NCI-H2029 (cell line): ENCODE results near the gene GAB1.

Experiments
- DNase-seq: peaks from one replicate; lab custom pipeline; 2025; lab: John Stamatoyannopoulos, UW

GAB1 gene

DNA sequence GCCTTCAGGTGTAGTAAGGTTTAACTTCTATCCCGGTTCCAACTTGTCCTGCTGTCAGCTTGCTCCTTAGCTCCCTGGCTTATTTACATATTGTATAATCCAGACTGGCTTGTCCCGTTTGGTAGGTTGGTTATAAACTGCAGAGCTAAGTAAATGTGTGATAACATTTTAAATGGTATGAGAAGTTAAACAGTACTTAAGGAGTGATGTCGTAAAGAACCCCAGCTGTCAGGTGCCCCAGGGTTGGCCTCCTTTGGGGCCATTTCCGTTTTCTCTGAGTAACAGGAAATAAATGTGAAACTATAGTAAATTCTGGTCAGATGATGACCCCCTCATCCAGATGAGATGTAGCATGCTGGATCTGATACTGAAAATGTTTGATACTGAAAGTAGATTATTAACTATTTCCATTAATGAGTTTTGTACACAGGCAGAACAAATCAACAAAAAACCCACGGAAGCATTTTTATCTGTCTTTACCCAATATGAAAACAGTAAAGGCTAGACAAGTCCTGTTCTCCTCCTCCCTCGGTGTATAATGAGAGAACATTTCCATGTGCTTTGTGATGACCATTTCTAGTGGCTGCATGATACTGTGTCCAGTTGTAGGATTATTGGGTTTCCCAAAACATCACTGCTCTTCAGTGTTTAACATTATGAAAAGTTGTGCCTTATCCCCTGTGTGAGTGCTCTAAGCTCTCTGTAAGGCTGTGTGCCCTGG is 22.4 kb downstream of the GAB1 start:
- no peak for DNase-seq

DNA sequence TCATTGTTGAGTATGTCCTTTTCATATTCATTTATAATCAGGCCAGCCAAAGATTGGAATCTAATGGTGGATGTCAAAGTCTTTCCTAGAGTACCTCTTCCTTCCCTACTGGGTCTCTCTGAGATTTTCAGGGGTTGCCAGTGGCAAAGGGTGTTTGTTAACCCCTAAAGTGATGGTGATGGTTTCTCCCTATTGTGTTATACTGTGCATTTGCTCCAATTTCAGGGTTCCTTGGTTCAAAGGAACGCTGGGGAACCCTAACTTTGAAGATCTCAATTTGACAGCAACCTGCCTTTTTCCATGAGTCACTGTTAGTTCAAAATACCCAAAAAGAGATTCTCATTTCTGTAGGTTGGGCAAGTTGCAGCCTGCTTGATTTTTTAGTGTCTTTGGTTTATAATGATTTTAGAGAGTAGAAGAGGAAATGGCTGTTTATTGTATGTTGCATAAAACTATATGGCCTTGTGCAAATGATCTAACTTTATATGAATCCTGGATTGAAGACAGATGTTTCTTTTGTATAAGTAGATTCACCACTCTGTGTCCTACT is 23.0 kb downstream of the GAB1 start:
- DNase-seq = no peak

DNA sequence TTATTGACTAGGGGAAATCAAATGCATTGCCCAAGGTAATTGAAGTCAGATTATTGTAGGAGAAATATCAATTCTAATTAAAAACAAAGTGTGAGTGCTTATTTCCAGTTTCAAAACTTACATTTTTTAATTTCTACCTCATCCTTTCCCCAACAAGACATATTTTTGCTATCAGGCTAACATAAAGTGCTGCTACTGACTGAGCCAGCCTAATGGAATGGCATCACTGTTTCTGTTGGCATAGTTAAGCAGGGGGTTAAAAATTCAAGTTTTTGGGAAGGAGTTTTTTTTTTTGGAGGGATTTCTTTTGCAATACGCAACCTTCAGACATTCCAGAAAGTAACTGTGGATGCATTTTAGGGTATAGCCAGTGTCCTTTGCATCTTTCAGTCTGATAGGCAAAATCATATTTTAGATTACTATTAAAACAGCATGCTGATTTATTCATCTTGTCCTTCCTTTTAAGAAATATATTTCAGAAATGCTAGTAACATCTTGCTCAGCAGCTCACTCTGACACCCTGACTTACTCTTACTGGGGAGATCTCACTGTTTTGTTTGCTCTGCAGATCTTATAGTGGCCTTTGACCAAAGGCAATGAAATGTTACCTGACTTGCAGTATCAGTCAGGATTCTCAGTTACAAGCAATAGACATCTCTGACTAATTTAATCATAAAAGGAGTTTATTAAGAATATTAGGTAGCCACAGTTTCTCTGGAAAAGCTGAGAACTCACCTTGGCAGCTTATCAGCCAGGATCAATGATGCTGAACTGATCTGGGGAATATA is 24.4 kb downstream of the GAB1 start:
- DNase-seq = no peak

- DNase-seq = no peak
These were observed 25.8 kb downstream of the GAB1 start for GRCh38 chr4:143362349-143363046.

GRCh38 chr4:143363332-143363731 is 26.7 kb downstream of the GAB1 start:
- DNase-seq = no peak

DNA sequence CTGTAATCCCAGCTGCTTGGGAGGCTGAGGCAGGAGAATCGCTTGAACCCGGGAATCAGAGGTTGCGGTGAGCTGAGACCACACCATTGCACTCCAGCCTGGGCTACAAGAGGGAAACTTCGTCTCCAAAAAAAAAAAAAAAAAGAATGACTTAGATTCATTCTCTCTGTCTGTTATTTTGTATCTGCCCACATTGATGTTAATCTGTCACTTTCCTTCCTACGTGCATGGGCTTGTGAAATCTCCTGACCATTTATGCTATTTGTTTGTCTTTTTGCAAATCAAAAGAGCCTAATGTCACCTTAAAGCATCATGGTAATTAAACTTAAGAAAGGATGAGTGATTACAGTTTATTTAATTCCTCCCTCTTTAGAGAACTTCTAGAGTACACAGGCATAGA is 27.4 kb downstream of the GAB1 start:
- DNase-seq = no peak

GRCh38 chr4:143367863-143368262 is 31.2 kb downstream of the GAB1 start:
- DNase-seq = no peak

GRCh38 chr4:143369552-143369951 is 32.9 kb downstream of the GAB1 start:
- no peak for DNase-seq

GRCh38 chr4:143372093-143372915 is 35.6 kb downstream of the GAB1 start:
- DNase-seq = no peak

DNA sequence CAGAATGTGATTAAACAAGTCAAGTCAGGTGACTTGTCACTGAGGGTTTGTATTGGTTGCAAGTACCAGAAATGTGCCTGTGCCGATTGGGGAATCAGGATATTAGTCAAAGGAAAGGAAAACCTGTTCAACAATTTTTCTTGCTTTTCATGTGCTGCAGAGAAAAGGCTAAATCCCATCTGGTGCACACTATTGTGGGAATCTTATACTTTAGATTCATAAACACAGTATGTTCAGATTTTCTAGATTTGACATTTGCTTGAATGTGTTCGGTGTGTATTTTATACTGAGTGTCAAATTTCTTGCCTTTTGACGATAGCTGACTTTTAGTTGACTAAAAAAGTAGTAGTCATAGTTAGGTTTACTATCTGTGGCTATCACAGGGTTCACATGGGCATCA is 37.6 kb downstream of the GAB1 start:
- DNase-seq = no peak

DNA sequence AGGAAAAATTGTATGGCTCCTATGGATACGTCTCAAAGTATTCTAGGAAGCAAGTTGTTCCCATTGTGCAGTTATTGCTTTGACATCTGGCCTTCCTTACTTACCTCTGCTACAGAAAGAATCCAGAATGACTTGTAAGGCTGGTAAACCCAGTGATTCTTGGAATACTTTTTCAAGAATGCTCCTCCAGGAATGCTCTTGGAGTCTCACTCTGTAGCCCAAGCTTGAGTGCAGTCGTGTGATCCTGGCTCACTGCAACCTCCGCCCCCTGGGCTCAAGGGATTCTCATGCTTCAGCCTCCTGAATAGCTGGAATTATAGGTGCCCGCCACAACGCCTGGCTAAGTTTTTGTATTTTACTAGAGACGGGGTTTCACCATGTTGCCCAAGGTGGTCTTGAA is 38.1 kb downstream of the GAB1 start:
- no peak for DNase-seq

GRCh38 chr4:143375326-143376073 is 38.8 kb downstream of the GAB1 start:
- no peak for DNase-seq

GRCh38 chr4:143377611-143378099 is 41.0 kb downstream of the GAB1 start:
- no peak for DNase-seq

GRCh38 chr4:143380629-143381028 is 44.0 kb downstream of the GAB1 start:
- no peak for DNase-seq

GRCh38 chr4:143381189-143382118 is 44.8 kb downstream of the GAB1 start:
- DNase-seq = peak; percentile 43

GRCh38 chr4:143382596-143382995 is 45.9 kb downstream of the GAB1 start:
- no peak for DNase-seq

DNA sequence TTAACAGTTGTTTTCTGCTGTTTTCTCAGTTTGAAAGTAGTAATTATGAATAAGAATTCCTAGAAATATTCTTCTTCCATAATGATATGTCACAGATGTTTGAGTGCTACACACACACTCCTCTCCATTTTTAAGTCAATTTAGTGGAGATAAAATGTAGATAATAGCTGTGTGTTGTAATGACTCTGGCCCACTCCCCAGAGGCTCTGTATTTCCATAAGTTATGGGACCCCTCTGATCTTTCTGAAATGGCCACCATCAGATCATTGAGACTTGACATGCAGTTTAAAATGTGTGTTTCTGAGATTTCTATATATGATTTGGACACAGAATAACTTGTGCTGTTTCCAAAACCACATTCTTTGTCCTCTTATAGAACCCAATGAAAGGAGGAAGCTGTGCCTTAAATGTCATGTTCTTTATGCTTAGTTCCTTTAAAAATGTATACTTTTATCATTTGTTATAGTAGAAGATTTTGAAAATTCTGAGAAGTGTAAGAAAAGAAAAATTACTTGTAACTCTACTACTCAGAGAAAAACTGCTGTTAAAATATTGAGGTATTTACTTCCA is 46.4 kb downstream of the GAB1 start:
- no peak for DNase-seq

GRCh38 chr4:143384381-143384994 is 47.8 kb downstream of the GAB1 start:
- DNase-seq = no peak

DNA sequence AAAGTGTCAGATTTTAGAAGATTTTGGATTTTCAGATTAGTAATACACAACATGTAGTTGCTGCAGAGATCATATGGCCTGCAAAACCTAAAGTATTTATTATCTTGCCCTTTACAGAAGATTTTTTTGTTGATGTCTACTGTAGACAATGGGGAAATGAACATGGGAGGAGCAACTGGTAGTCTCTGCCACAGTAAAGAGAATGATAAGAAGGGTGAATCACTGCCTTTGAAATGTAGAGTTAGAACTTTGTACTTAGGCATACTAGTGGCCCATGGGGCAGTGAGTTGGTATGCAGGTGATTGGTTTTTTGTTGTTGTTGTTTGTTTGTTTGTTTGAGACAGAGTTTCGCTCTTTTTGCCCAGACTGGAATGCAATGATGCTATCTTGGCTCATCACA is 50.1 kb downstream of the GAB1 start:
- no peak for DNase-seq
